K562 (cell line): Measurements from ENCODE around the gene KCND2. TPM values are rescaled to one million over a fixed set of nuclear protein-coding genes. Genes with fewer than 3 reads are reported as not detected.

Experiments
- ATAC-seq: fragments of 200-7000 bp; cut with Tn5 transposase; 3 replicates; pipeline ENCODE4 v1.9.1; 2020; ENCODE audit warnings: moderate library complexity
- BruUV-seq: library from RNA; stranded (reverse); fragments of 400-500 nt; replicated peaks from 2 replicates; lab custom pipeline; 2021; lab: Mats Ljungman, UMichigan
- CTCF ChIA-PET: fragments of 300-600 bp; formaldehyde crosslinking; extraction: SDS; loops from one replicate; lab custom pipeline; 2021; ENCODE audit warnings: low intra/inter-chr PET ratio; lab: Yijun Ruan, JAX
- POLR2A ChIA-PET: fragments of 300-600, 350-650 bp; sonication (Branson Sonifier 250); formaldehyde crosslinking; extraction: SDS; loops from one replicate; lab custom pipeline; 2021; ENCODE audit warnings: antibody characterized with exemption, inconsistent platforms; lab: Yijun Ruan, JAX
- DNase-seq, 4 experiments: peaks; one replicate each; pipeline versions ENCODE4 v3.0.0 to v3.0.0-alpha.2; 2011 to 2018; ENCODE audit warnings: low spot score in 3 of 4, mixed read lengths in 3 of 4; ENCODE audit errors: extremely low read depth in 1 of 4
- FAIRE-seq: peaks from 2 replicates; lab custom pipeline; 2011; peaks lifted over from hg19 to GRCh38; lab: Jason Lieb, UNC
- H2AFZ ChIP-seq: 2 replicates; pipeline ENCODE4 v1.6.0; 2011; ENCODE audit warnings: low read depth, low read length, control low read depth, inconsistent platforms
- H3K27ac ChIP-seq: fragments of 200-600 bp; 3 replicates; pipeline ENCODE4 v1.8.0; 2011; ENCODE audit warnings: low read depth, mild to moderate bottlenecking, control low read depth, inconsistent platforms, low read length, moderate library complexity, mixed read lengths; ENCODE audit errors: extremely low read depth
- H3K27me3 ChIP-seq, 2 experiments: fragments of 300-600 bp in 1 of 2; 2 replicates in 1 of 2; 3 replicates in 1 of 2; pipeline versions ENCODE4 v1.6.0 to v1.8.0; 2011; ENCODE audit warnings: inconsistent platforms in 2 of 2, low read length in 2 of 2, mild to moderate bottlenecking in 1 of 2, mixed read lengths in 1 of 2, moderate library complexity in 1 of 2; ENCODE audit not compliant: control insufficient read depth in 2 of 2, insufficient read depth in 2 of 2
- H3K36me3 ChIP-seq: fragments of 300-600 bp; 3 replicates; pipeline ENCODE4 v1.8.0; 2011; ENCODE audit warnings: mild to moderate bottlenecking, low read length, inconsistent platforms; ENCODE audit not compliant: control insufficient read depth, insufficient read depth
- H3K4me1 ChIP-seq, 2 experiments: fragments of 200-600 bp in 1 of 2; replicated peaks in 1 of 2; 2 replicates in 1 of 2; 3 replicates in 1 of 2; pipeline versions ENCODE4 v1.5.1 to v1.8.0; 2011; ENCODE audit warnings: inconsistent platforms in 2 of 2, low read length in 2 of 2, mild to moderate bottlenecking in 1 of 2, mixed read lengths in 1 of 2, moderate library complexity in 1 of 2; ENCODE audit not compliant: control insufficient read depth in 2 of 2, insufficient read depth in 2 of 2
- H3K4me2 ChIP-seq: 2 replicates; pipeline ENCODE4 v1.6.1; 2011; ENCODE audit warnings: low read length, control low read depth, inconsistent platforms, mixed read lengths; ENCODE audit not compliant: insufficient read depth
- H3K4me3 ChIP-seq: fragments of 200-600 bp; sonication (generic), shearing (Covaris generic); 2 replicates; pipeline ENCODE4 v1.5.1; 2016; ENCODE audit warnings: control low read depth, inconsistent platforms
- H3K79me2 ChIP-seq: fragments of 200-600 bp; 3 replicates; pipeline ENCODE4 v1.8.0; 2011; ENCODE audit warnings: low read length, inconsistent platforms; ENCODE audit not compliant: control insufficient read depth, insufficient read depth
- H3K9ac ChIP-seq, 2 experiments: 2 replicates each; pipeline versions ENCODE4 v1.6.0 to v1.6.1; 2011; ENCODE audit warnings: low read depth in 2 of 2, low read length in 2 of 2, control low read depth in 1 of 2, inconsistent platforms in 1 of 2, mild to moderate bottlenecking in 1 of 2, mixed read lengths in 1 of 2; ENCODE audit not compliant: insufficient read depth in 1 of 2
- H3K9me1 ChIP-seq: one replicate; pipeline ENCODE4 v1.6.0; 2011; ENCODE audit warnings: inconsistent platforms, mild to moderate bottlenecking, low read length, moderate library complexity; ENCODE audit not compliant: control insufficient read depth, insufficient read depth
- H3K9me3 ChIP-seq: replicated peaks from 2 replicates; pipeline ENCODE4 v1.5.1; 2011; ENCODE audit warnings: low read depth, low read length, inconsistent platforms; ENCODE audit not compliant: control insufficient read depth, insufficient read depth
- H4K20me1 ChIP-seq: replicated peaks from 2 replicates; pipeline ENCODE4 v1.6.1; 2011; ENCODE audit warnings: low read length, inconsistent platforms, mixed read lengths; ENCODE audit not compliant: control insufficient read depth, insufficient read depth
- BCL6 ChIP-seq: fragments of 250-450 bp; sonication (Bioruptor Pico); IDR thresholded peaks from 2 replicates; pipeline ENCODE4 v1.4.0; 2020
- BCOR ChIP-seq: fragments of 450-650 bp; IDR thresholded peaks from 2 replicates; pipeline ENCODE4 v1.6.1; 2016
- CBX3 ChIP-seq, 2 experiments: IDR thresholded peaks; 1 replicate in 1 of 2; 2 replicates in 1 of 2; pipeline ENCODE4 v1.6.1; 2012; ENCODE audit warnings: inconsistent platforms in 2 of 2, low read length in 2 of 2, borderline replicate concordance in 1 of 2, control low read depth in 1 of 2
- GATA2 ChIP-seq: sonication (generic); formaldehyde crosslinking; IDR thresholded peaks from 2 replicates; pipeline ENCODE4 v1.4.0; 2020; ENCODE audit warnings: mild to moderate bottlenecking, missing genetic modification reagents
- HDAC1 ChIP-seq, 2 experiments: fragments of 450-650 bp; IDR thresholded peaks; 2 replicates each; pipeline ENCODE4 v1.6.1; 2016 to 2017; ENCODE audit warnings: inconsistent platforms in 1 of 2, mild to moderate bottlenecking in 1 of 2, moderate library complexity in 1 of 2
- HDGF ChIP-seq: fragments of 450-650 bp; IDR thresholded peaks from 2 replicates; pipeline ENCODE4 v1.6.1; 2016
- HNRNPUL1 ChIP-seq: fragments of 200-400 bp; formaldehyde crosslinking; IDR thresholded peaks from 2 replicates; pipeline ENCODE4 v1.6.1; 2017; ENCODE audit warnings: low read length
- HSF4 ChIP-seq: fragments of 250-450 bp; sonication (Bioruptor Pico); IDR thresholded peaks from 2 replicates; pipeline ENCODE4 v2.1.2; 2022; ENCODE audit warnings: mild to moderate bottlenecking, moderate library complexity, borderline replicate concordance
- IRF1 ChIP-seq: sonication (generic); formaldehyde crosslinking; IDR thresholded peaks from 2 replicates; pipeline ENCODE4 v1.8.0; 2022; ENCODE audit warnings: missing genetic modification reagents, mild to moderate bottlenecking, borderline replicate concordance
- MECOM ChIP-seq: fragments of 250-450 bp; sonication (Bioruptor Pico); IDR thresholded peaks from 2 replicates; pipeline ENCODE4 v1.8.0; 2022; ENCODE audit warnings: inconsistent platforms
- NONO ChIP-seq, 2 experiments: fragments of 200-400 bp in 1 of 2; fragments of 450-650 bp in 1 of 2; formaldehyde crosslinking in 1 of 2; IDR thresholded peaks; 2 replicates each; pipeline ENCODE4 v1.6.1; 2017; ENCODE audit warnings: low read depth in 2 of 2, mild to moderate bottlenecking in 2 of 2, moderate library complexity in 2 of 2, low read length in 1 of 2
- OTX1 ChIP-seq: fragments of 450-650 bp; formaldehyde crosslinking; IDR thresholded peaks from 2 replicates; pipeline ENCODE4 v1.4.0; 2022; ENCODE audit warnings: mild to moderate bottlenecking
- ZBTB11 ChIP-seq, 3 experiments: fragments of 200-800 bp in 1 of 3; fragments of 250-450 bp in 1 of 3; fragments of 450-650 bp in 1 of 3; sonication (Bioruptor Pico) in 1 of 3; sonication (Bioruptor generic) in 1 of 3; formaldehyde crosslinking in 1 of 3; IDR thresholded peaks; 2 replicates each; pipeline versions ENCODE4 v1.6.1 to v1.8.0; 2016 to 2022; ENCODE audit warnings: mild to moderate bottlenecking in 2 of 3, missing genetic modification characterization in 2 of 3, missing compliant biosample characterization in 1 of 3, moderate library complexity in 1 of 3
- ZBTB17 ChIP-seq: fragments of 450-650 bp; formaldehyde crosslinking; IDR thresholded peaks from 2 replicates; pipeline ENCODE4 v1.4.0; 2020; ENCODE audit warnings: mild to moderate bottlenecking
- ZNF12 ChIP-seq: sonication (generic); formaldehyde crosslinking; IDR thresholded peaks from 2 replicates; pipeline ENCODE4 v1.4.0; 2020; ENCODE audit warnings: mild to moderate bottlenecking, missing genetic modification reagents
- ZNF197 ChIP-seq: fragments of 200-800 bp; sonication (Bioruptor generic); IDR thresholded peaks from 2 replicates; pipeline ENCODE4 v1.6.1; 2016; ENCODE audit warnings: low read depth, missing genetic modification characterization, missing compliant biosample characterization
- ZNF217 ChIP-seq: sonication (generic); formaldehyde crosslinking; IDR thresholded peaks from 2 replicates; pipeline ENCODE4 v1.8.0; 2022; ENCODE audit warnings: mild to moderate bottlenecking, missing genetic modification reagents
- ZNF75A ChIP-seq: fragments of 450-650 bp; formaldehyde crosslinking; IDR thresholded peaks from 2 replicates; pipeline ENCODE4 v1.4.0; 2020; ENCODE audit warnings: mild to moderate bottlenecking
- whole genome bisulfite sequencing: fragments of 100-300 bp; shearing (Covaris generic); methylation state at CpG from one replicate; pipeline ENCODE4 v1.1.6; 2016; ENCODE audit warnings: low coverage, mixed read lengths; ENCODE audit not compliant: insufficient coverage; ENCODE audit errors: missing lambda C conversion rate; 5-methylcytosine and 5-hydroxymethylcytosine counted together
- in situ Hi-C: fragments of 300-500 bp; cut with MboI; formaldehyde crosslinking; loops from 4 replicates; pipeline ENCODE4 v1.15.0; 2018; ENCODE audit warnings: inconsistent platforms, mixed read lengths
- intact Hi-C: fragments of 100-400 bp; cut with micrococcal nuclease; formaldehyde crosslinking; loops from 2 replicates; pipeline ENCODE4 v1.14.2; 2022
- polyA plus RNA-seq, 8 experiments: library from polyadenylated mRNA; depleted of rRNA in 4 of 8; stranded (reverse) in 5 of 8; unstranded in 3 of 8; fragments of >200 nt; fragmentation: Nextera tagmentation in 2 of 8; fragmentation: Illumina TruSeq in 1 of 8; extraction: Ambion mirVana in 2 of 8; extraction: Trizol in 1 of 8; gene quantifications; 2 replicates each; pipeline versions ENCODE4 v1.2.1 to v1.2.3, GENCODE V29; 2011 to 2014; ENCODE audit warnings: inconsistent platforms in 1 of 8, missing spikeins in 1 of 8
- total RNA-seq, 7 experiments: library from RNA; depleted of rRNA in 6 of 7; stranded (reverse); fragments of >200 nt in 6 of 7; fragmentation: Illumina TruSeq in 2 of 7; extraction: Trizol in 2 of 7; gene quantifications; 2 replicates each; pipeline versions ENCODE4 v1.2.1 to v1.2.3, GENCODE V29; 2011 to 2021; ENCODE audit warnings: low replicate concordance in 1 of 7

Gene KCND2
- total and polyA plus RNA-seq, 9 of the 15 experiments (the other 6 are each of a cell fraction or from before 2014, with no cell fraction given): 0.03 to 0.12 TPM; not detected in 7

GRCh38 chr7:120460949-120461348 lies 188.0 kb downstream of the KCND2 start:
- Histone ChIP-seq H3K27me3 (no peaks in the 10 kb centered on the region), H4K20me1 (no peaks in the 10 kb centered on the region), H2AFZ (no peak overlapping the region), H3K9me3 (no peaks in the 10 kb centered on the region; the same call in 1 of the 2 replicates), H3K36me3 (no peaks in the 10 kb centered on the region), H3K9me1 (no peaks in the 10 kb centered on the region), H3K4me3 (no peak overlapping the region), H3K4me2 (no peak overlapping the region), H3K27ac (no peak overlapping the region), H3K79me2 (no peaks in the 10 kb centered on the region), H3K4me1 (no peaks in the 10 kb centered on the region), H3K9ac (no peak overlapping the region)
- no TSS peak for BruUV-seq
- intact Hi-C loops (no loop called here), in situ Hi-C loops (no loop called here)
- WGBS: 0% methylated on average over 2 of the region's 2 CpGs
- POLR2A ChIA-PET: no interaction called here
- no peak for FAIRE-seq
- no peak for DNase-seq
- TF ChIP-seq ZNF217 (CRISPR knock-in tag) (no peak), MECOM (no peak), HDGF (no peak), ZBTB17 (no peak), BCL6 (no peak), CBX3 (IDR thresholded peaks at IDR 0.05; ENCODE audit: borderline replicate concordance in 1 of 2, low read length in 2 of 2) (no peak), ZBTB11 (CRISPR knock-in tag; IDR thresholded peaks at IDR 0.05) (no peak), IRF1 (CRISPR knock-in tag) (no peak), ZNF197 (no peak), ZNF12 (CRISPR knock-in tag) (no peak), GATA2 (CRISPR knock-in tag) (no peak), HNRNPUL1 (no peak), NONO (IDR thresholded peaks at IDR 0.05; ENCODE audit: low read depth in 2 of 2, low read length in 1 of 2) (no peak), ZNF75A (CRISPR knock-in tag) (no peak), OTX1 (no peak), HDAC1 (IDR thresholded peaks at IDR 0.05) (no peak), HSF4 (CRISPR knock-in tag) (no peak), BCOR (no peak)
- no peak for ATAC-seq
- CTCF ChIA-PET: no interaction called here
